ENCODE measurements around the gene HSPA4L.

DNA sequence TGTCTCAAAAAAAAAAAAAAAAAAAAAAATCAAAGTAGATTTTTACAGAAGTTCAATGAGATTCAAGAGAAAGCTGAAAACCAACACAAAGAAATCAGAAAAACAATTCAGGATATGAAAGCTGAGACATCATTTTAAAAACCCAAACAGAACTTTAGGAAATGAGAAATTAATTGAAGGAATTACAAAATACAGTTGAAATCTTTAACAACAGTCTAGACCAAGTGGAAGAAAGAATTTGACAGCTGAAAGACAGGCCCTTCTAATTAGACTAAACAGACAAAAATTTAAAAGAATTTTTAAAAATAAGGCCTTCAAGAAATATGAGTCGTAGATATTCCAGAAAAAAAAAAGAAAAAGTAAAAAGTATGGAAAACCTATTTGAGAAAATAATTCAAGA, 64.6 kb downstream of the HSPA4L start:
- TF ChIP-seq CTCF (conservative IDR thresholded peaks at IDR 0.05; ENCODE audit: low read depth, low read length) (no peak), MAZ (IDR thresholded peaks at IDR 0.05; ENCODE audit: borderline replicate concordance, low read depth, low read length) (no peak), FOS (IDR thresholded peaks at IDR 0.05; ENCODE audit: low read depth, low read length) (no peak), CEBPB (IDR thresholded peaks at IDR 0.05; ENCODE audit: low read depth, low read length) (no peak), POLR2A (IDR thresholded peaks at IDR 0.05; ENCODE audit: low read depth, low read length) (no peak), SMC3 (IDR thresholded peaks at IDR 0.05; ENCODE audit: low read depth, low read length) (no peak), RAD21 (IDR thresholded peaks at IDR 0.05; ENCODE audit: low read length) (no peak), RFX5 (IDR thresholded peaks at IDR 0.05; ENCODE audit: low read depth, low read length) (no peak), NFE2L2 (IDR thresholded peaks at IDR 0.05; ENCODE audit: low read depth, low read length) (no peak)
- TF ChIP-seq, protein P1, sequence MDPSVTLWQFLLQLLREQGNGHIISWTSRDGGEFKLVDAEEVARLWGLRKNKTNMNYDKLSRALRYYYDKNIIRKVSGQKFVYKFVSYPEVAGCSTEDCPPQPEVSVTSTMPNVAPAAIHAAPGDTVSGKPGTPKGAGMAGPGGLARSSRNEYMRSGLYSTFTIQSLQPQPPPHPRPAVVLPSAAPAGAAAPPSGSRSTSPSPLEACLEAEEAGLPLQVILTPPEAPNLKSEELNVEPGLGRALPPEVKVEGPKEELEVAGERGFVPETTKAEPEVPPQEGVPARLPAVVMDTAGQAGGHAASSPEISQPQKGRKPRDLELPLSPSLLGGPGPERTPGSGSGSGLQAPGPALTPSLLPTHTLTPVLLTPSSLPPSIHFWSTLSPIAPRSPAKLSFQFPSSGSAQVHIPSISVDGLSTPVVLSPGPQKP (IDR thresholded peaks at IDR 0.05; ENCODE audit: borderline replicate concordance, low read depth, low read length), result no peak
